SU-DHL-6 (cell line): Measurements from ENCODE around the gene PLCB1.

Experiments used
- EZH2phosphoT487 ChIP-seq: fragments of 200-600 bp; sonication (generic), shearing (Covaris generic); conservative IDR thresholded peaks from 2 replicates; pipeline ENCODE4 v1.6.1; 2018; ENCODE audit warnings: mild to moderate bottlenecking, antibody characterized with exemption, low read length, moderate library complexity, mixed read lengths
- TF ChIP-seq, protein P1 (sequence below): fragments of 200-600 bp; sonication (generic); IDR thresholded peaks from one replicate; pipeline ENCODE4 v1.5.1; 2017; ENCODE audit warnings: antibody characterized with exemption, mild to moderate bottlenecking, low read length, moderate library complexity; ENCODE audit not compliant: insufficient read depth, poor library complexity, severe bottlenecking

DNA sequence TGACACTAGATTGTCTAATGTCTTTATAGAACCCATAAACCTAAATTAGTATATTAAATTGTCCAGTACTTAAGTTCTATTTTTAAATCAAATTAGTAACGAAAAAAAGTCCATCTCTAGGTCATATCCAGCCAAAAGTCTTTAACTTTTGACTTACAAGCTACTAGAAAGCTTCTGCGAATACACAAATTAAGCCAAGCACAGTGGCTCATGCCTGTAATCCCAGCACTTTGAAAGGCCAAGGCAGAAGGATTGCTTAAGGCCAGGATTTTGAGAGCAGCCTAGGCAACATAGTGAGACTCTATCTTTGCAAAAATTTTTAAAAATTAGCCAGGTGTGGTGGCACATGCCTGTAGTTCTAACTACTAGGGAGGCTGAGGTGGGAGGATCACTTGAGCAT, 516.4 kb downstream of the PLCB1 start:
- TF ChIP-seq, protein P1, sequence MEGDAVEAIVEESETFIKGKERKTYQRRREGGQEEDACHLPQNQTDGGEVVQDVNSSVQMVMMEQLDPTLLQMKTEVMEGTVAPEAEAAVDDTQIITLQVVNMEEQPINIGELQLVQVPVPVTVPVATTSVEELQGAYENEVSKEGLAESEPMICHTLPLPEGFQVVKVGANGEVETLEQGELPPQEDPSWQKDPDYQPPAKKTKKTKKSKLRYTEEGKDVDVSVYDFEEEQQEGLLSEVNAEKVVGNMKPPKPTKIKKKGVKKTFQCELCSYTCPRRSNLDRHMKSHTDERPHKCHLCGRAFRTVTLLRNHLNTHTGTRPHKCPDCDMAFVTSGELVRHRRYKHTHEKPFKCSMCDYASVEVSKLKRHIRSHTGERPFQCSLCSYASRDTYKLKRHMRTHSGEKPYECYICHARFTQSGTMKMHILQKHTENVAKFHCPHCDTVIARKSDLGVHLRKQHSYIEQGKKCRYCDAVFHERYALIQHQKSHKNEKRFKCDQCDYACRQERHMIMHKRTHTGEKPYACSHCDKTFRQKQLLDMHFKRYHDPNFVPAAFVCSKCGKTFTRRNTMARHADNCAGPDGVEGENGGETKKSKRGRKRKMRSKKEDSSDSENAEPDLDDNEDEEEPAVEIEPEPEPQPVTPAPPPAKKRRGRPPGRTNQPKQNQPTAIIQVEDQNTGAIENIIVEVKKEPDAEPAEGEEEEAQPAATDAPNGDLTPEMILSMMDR, result no peak
- no peak for TF ChIP-seq EZH2phosphoT487
